ENCODE data around the gene PSRC1.

PSRC1 gene

DNA sequence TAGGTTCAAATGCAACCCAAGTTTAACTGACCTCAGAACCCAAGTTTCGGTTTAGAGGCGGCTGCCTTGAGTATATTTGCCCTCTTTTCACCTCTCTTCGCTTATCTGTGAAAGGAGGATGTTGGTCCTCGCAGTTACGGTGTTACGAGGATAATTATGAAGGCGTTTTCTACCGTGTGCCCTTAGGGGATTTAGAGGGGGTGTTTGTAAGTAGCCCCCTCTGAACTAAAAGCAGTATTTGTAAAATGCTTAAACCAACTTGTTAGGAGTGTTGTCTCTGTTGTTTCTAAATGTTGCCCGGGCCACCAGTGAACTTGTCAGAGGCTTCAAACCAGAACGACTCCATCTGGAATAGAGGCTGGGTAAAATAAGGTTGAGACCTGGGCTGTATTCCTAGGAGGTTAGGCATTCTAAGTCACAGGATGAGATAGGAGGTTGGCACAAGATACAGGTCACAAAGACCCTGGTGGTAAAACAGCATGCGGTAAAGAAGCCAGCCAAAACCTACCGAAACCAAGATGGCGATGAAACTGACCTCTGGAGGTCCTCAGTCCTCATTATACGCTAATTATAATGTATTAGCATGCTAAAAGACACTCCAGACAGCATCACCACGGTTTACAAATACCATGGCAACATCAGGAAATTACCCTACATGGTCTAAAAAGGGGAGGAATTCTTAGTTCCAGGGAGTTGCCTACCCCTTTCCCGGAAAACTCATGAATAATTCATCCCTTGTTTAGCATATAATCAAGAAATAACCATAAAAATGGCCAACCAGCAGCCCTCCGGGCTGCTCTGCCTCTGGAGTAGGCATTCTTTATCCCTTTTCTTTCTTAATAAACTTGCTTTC, 1.0 kb upstream of the PSRC1 start:
- H3K9me3 Mint-ChIP-seq, result no peaks in the 10 kb centered on the region
- peaks cover 38% of the 10 kb centered on the region for H3K4me1 Mint-ChIP-seq
- peaks cover 17% of the 10 kb centered on the region for H3K27me3 Mint-ChIP-seq
- peak overlapping the region; percentile 90 for H3K27ac Mint-ChIP-seq
- no peak for DNase-seq
- H3K4me3 Mint-ChIP-seq, result peak overlapping the region; percentile 98
- CTCF ChIA-PET, result interaction anchor here (1.1 to 3.3 kb wide), 4 partner anchors 24 to 114 kb away, joined by 3 to 41 read pairs (median 4); partner anchors contain the start of gene SORT1
- peaks cover 9% of the 10 kb centered on the region for H3K36me3 Mint-ChIP-seq

DNA sequence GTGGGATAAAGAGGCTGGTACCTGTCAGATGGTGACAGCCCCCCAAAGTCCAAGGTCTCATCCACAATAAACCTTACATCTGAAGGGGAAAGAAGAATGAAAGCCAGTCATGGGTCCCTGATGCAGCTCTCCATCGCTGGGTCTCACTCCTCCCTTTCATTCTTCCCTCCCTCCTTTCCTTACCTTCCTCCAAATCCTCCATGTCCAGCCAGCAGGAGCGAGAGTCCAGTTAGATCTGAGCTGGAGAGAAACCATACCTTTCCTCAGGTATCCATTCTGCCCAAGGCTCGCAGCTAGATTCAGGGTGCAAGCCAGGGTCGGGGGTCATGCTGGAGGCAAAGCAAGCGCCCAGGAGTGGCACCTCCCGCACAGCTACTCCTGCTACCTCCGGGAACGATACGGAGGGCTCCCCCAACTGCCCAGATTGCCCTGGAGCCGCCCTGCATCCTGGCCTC, 421 bp downstream of the PSRC1 start:
- H3K27ac Mint-ChIP-seq, result peak overlapping the region; percentile 90
- CTCF ChIA-PET, result interaction anchor here (0.9 to 3.3 kb wide), 11 partner anchors 10 to 250 kb away, joined by 3 to 41 read pairs (median 4); partner anchors contain the start of gene SORT1
- peak overlapping the region; percentile 98 for H3K4me3 Mint-ChIP-seq
- H3K27me3 Mint-ChIP-seq, result peaks cover 10% of the 10 kb centered on the region
- H3K9me3 Mint-ChIP-seq, result no peaks in the 10 kb centered on the region
- H3K4me1 Mint-ChIP-seq, result peaks cover 38% of the 10 kb centered on the region
- no peak for DNase-seq
- H3K36me3 Mint-ChIP-seq, result peaks cover 9% of the 10 kb centered on the region

GRCh38 chr1:109281680-109282496, 1.1 kb downstream of the PSRC1 start:
- CTCF ChIA-PET, result interaction anchor here (0.9 to 3.3 kb wide), 5 partner anchors 22 to 251 kb away, joined by 3 to 41 read pairs (median 3); partner anchors contain the start of gene SORT1
- Mint-ChIP-seq H3K36me3 (peaks cover 11% of the 10 kb centered on the region), H3K4me1 (peaks cover 43% of the 10 kb centered on the region), H3K27ac (no peak overlapping the region), H3K4me3 (peak overlapping the region; percentile 98), H3K9me3 (no peaks in the 10 kb centered on the region), H3K27me3 (peaks cover 5% of the 10 kb centered on the region)
- no peak for DNase-seq

DNA sequence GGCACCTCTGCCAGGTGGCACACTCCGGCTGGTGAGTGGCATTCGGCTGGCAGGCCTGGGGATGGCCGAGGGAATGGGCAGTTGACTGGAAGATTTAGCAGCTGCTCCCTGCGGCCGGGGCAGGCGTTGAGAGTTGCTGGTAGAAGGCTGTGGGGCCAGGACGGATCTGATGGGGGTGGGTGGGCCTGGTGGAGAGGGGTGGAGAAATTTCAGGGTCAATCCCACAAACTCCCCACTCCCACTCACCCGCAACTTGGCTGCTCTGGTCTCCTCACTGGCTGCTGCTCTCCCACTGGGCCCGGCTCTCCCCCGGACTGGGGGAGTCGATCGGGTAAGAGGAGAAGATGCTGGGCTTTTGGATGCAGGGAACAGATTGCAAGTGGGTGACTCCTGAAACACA, 2.1 kb downstream of the PSRC1 start:
- H3K27me3 Mint-ChIP-seq, result no peaks in the 10 kb centered on the region
- H3K36me3 Mint-ChIP-seq, result peaks cover 11% of the 10 kb centered on the region
- H3K9me3 Mint-ChIP-seq, result no peaks in the 10 kb centered on the region
- no peak overlapping the region for H3K27ac Mint-ChIP-seq
- CTCF ChIA-PET, result interaction anchor here (3.3 kb wide), 1 partner anchor 117 kb away, joined by 41 read pairs; the partner anchor contains the start of gene SORT1
- H3K4me3 Mint-ChIP-seq, result no peak overlapping the region
- peaks cover 43% of the 10 kb centered on the region for H3K4me1 Mint-ChIP-seq
- no peak for DNase-seq

DNA sequence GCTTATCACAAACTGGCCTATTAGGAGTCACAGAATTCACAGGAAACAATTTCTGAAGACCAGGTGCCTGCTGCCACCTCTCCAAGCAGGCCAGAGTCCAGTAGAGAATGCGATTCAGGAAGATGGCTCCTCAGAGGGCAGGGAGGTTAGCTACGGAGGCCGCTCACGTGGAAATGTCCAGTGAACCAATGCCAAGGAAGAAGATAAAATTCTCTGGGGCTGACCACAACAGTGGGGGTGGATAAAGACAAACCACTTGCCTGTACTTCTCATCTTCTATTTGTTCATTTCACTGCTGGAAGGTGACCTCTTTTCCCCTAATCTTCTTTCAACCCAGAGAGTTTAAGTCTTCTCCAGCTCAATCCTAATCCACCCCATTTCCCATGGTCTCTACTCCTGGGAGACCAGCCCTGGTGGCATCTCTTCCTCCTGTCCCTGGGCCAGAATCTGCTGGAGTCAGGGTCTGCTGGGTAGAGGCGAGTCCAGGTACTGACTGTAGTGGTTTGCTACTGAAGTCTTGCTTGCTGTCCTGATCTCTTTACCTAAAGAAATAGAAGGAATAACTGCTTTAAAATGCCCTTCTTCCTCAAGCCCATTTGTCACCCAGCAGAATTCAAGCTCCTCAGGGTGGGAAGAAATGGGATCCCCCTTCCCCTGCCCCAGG, 3.2 kb downstream of the PSRC1 start:
- Mint-ChIP-seq H3K27ac (no peak overlapping the region), H3K4me3 (no peak overlapping the region), H3K36me3 (peaks cover 11% of the 10 kb centered on the region), H3K27me3 (no peaks in the 10 kb centered on the region), H3K9me3 (no peaks in the 10 kb centered on the region), H3K4me1 (peaks cover 47% of the 10 kb centered on the region)
- CTCF ChIA-PET, result interaction anchor here (4.8 to 5.7 kb wide), 3 partner anchors 15 to 252 kb away, joined by 26 to 115 read pairs (median 56); partner anchors contain the start of gene SORT1
- no peak for DNase-seq

- peak overlapping the region; percentile 24 for H3K27ac Mint-ChIP-seq
- H3K4me3 Mint-ChIP-seq, result no peak overlapping the region
- H3K9me3 Mint-ChIP-seq, result no peaks in the 10 kb centered on the region
- DNase-seq, result peak; percentile 76
- peaks cover 8% of the 10 kb centered on the region for H3K36me3 Mint-ChIP-seq
- CTCF ChIA-PET, result interaction anchor here (0.8 to 5.7 kb wide), 18 partner anchors 8 to 257 kb away, joined by 3 to 115 read pairs (median 4); partner anchors contain the start of gene SORT1
- peaks cover 40% of the 10 kb centered on the region for H3K4me1 Mint-ChIP-seq
- peaks cover 4% of the 10 kb centered on the region for H3K27me3 Mint-ChIP-seq
Observed at GRCh38 chr1:109277434-109278204, 5.3 kb downstream of the PSRC1 start.

DNA sequence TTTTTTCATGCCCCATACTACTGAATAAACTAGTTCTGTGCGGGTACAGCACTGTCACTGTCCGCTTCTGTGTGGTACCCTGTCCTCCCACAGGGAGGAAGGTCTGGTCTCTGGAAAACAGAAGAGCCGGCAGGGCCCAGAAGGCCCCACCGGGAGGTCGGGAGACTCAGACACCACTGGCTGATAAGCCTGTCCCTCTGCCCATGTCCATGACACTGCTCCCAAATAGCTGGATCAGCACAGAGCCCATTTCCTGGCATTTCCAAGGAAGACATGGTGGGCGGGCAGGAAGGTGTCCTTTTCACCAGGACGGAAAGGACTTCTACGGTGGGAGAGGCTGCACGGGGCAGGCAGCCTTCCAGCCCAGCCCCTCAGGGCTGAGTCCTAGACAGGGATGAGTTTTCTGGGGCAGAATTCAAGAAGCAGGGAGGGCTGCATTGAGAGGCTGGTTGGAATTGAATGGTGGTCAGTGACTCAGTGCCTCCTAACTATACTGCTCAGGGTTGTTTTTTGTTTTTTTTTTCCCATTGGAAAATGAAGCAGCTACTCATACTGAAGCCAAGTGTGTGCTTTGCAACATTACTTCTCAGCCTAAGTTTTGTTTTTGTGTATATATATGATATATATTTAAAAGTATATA, 7.1 kb downstream of the PSRC1 start:
- Mint-ChIP-seq H3K27ac (no peak overlapping the region), H3K9me3 (no peaks in the 10 kb centered on the region), H3K4me1 (peaks cover 27% of the 10 kb centered on the region), H3K36me3 (peaks cover 3% of the 10 kb centered on the region), H3K27me3 (peaks cover 4% of the 10 kb centered on the region), H3K4me3 (no peak overlapping the region)
- CTCF ChIA-PET, result interaction anchor here (1.1 to 5.7 kb wide), 5 partner anchors 9 to 255 kb away, joined by 4 to 115 read pairs (median 26); partner anchors contain the start of gene SORT1
- DNase-seq, result no peak

- H3K4me3 Mint-ChIP-seq, result no peak overlapping the region
- no peak for DNase-seq
- no peak overlapping the region for H3K27ac Mint-ChIP-seq
- peaks cover 4% of the 10 kb centered on the region for H3K27me3 Mint-ChIP-seq
- no peaks in the 10 kb centered on the region for H3K9me3 Mint-ChIP-seq
- peaks cover 3% of the 10 kb centered on the region for H3K36me3 Mint-ChIP-seq
- H3K4me1 Mint-ChIP-seq, result peaks cover 22% of the 10 kb centered on the region
- CTCF ChIA-PET, result interaction anchor here (5.7 kb wide), 1 partner anchor 10 kb away, joined by 26 read pairs; no protein-coding TSS in a partner anchor
Observed at GRCh38 chr1:109274533-109275476, 8.1 kb downstream of the PSRC1 start.

DNA sequence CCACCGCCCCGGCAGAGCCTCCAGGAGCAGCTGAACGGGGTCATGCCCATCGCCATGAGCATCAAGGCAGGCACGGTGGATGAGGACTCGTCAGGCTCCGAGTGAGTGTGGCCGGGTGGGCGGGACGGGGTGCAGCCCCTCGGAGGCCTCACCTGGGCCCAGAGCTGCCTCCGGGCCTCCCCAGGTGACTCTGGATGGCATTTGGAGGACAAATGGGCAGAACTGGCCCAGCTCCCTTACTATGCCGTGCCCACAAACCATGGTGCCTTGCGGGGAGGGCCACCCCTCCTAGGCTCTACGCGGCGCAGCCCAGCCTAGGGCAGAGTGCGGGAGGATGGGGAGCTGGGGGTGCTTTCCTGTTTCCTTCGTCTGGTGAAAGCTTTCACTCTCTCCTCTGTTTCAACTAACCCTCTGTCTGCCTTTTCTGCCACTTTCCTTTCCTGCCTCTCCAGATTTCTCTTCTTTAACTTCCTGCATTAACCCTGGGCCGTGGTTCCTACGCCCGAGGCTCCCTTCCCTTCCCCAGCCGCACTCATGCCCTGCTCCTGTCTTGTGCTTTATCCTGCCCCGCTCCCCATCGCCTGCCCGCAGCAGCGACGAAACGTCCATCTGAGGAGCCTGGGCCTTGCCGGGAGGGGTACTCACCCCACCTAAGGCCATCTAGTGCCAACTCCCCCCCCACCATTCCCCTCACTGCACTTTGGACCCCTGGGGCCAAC, 9.2 kb downstream of the PSRC1 start:
- H3K4me3 Mint-ChIP-seq, result no peak overlapping the region
- H3K27me3 Mint-ChIP-seq, result peaks cover 4% of the 10 kb centered on the region
- no peaks in the 10 kb centered on the region for H3K9me3 Mint-ChIP-seq
- CTCF ChIA-PET, result interaction anchor here (1.6 kb wide), 1 partner anchor 259 kb away, joined by 4 read pairs; no protein-coding TSS in a partner anchor
- H3K27ac Mint-ChIP-seq, result no peak overlapping the region
- no peak for DNase-seq
- peaks cover 2% of the 10 kb centered on the region for H3K36me3 Mint-ChIP-seq
- H3K4me1 Mint-ChIP-seq, result peaks cover 22% of the 10 kb centered on the region

- peaks cover 4% of the 10 kb centered on the region for H3K27me3 Mint-ChIP-seq
- CTCF ChIA-PET, result interaction anchor here (1.6 kb wide), 1 partner anchor 260 kb away, joined by 4 read pairs; no protein-coding TSS in a partner anchor
Observed at GRCh38 chr1:109272831-109273547, 10.0 kb downstream of the PSRC1 start.

More at GRCh38 chr1:109272831-109273547, 10.0 kb downstream of the PSRC1 start:
- Mint-ChIP-seq H3K9me3 (no peaks in the 10 kb centered on the region), H3K36me3 (peaks cover 2% of the 10 kb centered on the region), H3K4me3 (no peak overlapping the region), H3K27ac (no peak overlapping the region), H3K4me1 (peaks cover 22% of the 10 kb centered on the region)
- DNase-seq, result no peak
